Uterus (tissue), 4 donors: ENCODE data around the gene CARD9. TPM values are rescaled to one million over a fixed set of nuclear protein-coding genes. Genes with fewer than 3 reads are reported as not detected.

Experiments used
- DNase-seq, 2 donors: peaks; one replicate each; pipeline ENCODE4 v3.0.0-alpha.2; 2019 to 2020
- H3K27ac ChIP-seq, 2 donors: fragments of 200-600 bp; sonication (generic); 1 replicate in 1 of 2; 2 replicates in 1 of 2; pipeline ENCODE4 v1.5.1; 2016 to 2018
- H3K27me3 ChIP-seq, 2 donors: fragments of 200-600 bp; sonication (generic); one replicate each; pipeline ENCODE4 v1.5.1; 2018 to 2019; ENCODE audit warnings: control low read depth in 1 of 2
- H3K36me3 ChIP-seq, 2 donors: fragments of 200-600 bp; sonication (generic); one replicate each; pipeline ENCODE4 v1.5.1; 2019; ENCODE audit warnings: control low read depth in 1 of 2
- H3K4me1 ChIP-seq, 2 donors: fragments of 200-600 bp; sonication (generic); one replicate each; pipeline ENCODE4 v1.5.1; 2018 to 2019; ENCODE audit warnings: control low read depth in 1 of 2
- H3K4me3 ChIP-seq, 2 donors: fragments of 200-600 bp; sonication (generic); 1 replicate in 1 of 2; 2 replicates in 1 of 2; pipeline ENCODE4 v1.5.1; 2018 to 2019; ENCODE audit warnings: mild to moderate bottlenecking in 1 of 2
- H3K9me3 ChIP-seq, 2 donors: fragments of 200-600 bp; sonication (generic); one replicate each; pipeline ENCODE4 v1.5.1; 2019; ENCODE audit warnings: control low read depth in 1 of 2
- CTCF ChIP-seq, 4 experiments: fragments of 200-600 bp in 2 of 4; fragments of 450-650 bp in 2 of 4; sonication (generic) in 2 of 4; IDR thresholded peaks; one replicate each; pipeline ENCODE4 v1.5.1; 2016 to 2019; ENCODE audit warnings: antibody characterized with exemption in 4 of 4, mild to moderate bottlenecking in 2 of 4, moderate library complexity in 1 of 4
- POLR2A ChIP-seq, 2 donors: fragments of 450-650 bp; IDR thresholded peaks; one replicate each; pipeline ENCODE4 v1.6.1; 2016; ENCODE audit warnings: antibody characterized with exemption in 2 of 2, mild to moderate bottlenecking in 1 of 2, moderate library complexity in 1 of 2
- intact Hi-C: fragments of 100-400 bp; cut with DNase I; formaldehyde crosslinking; loops from one replicate; pipeline ENCODE4 v1.15.1; 2023; ENCODE audit warnings: low total_unique reads
- total RNA-seq, 4 donors: library from RNA; depleted of rRNA in 3 of 4; stranded (reverse); fragments of >200 nt in 3 of 4; gene quantifications; one replicate each; pipeline versions ENCODE4 v1.1.0 to v1.2.4, GENCODE V29; 2014 to 2023
- donor health status: DM: yes; HTN: yes; CAD: no.

The CARD9 gene
- total RNA-seq, 4 donors from 2014 or later: under 0.01 to 10.6 (median 2.5) TPM

- no peak for TF ChIP-seq CTCF (IDR thresholded peaks at IDR 0.05)
- TF ChIP-seq POLR2A (IDR thresholded peaks at IDR 0.05): no peak
- Histone ChIP-seq H3K4me3 (no peak overlapping the region), H3K27ac (no peak overlapping the region), H3K27me3 (no peaks in the 10 kb centered on the region), H3K4me1 (no peaks in the 10 kb centered on the region), H3K9me3 (no peaks in the 10 kb centered on the region), H3K36me3 (no peaks in the 10 kb centered on the region)
- DNase-seq: no peak
- intact Hi-C loops: no loop called here
These were observed 5.9 kb upstream of the CARD9 start for GRCh38 chr9:136379401-136379800.

- Histone ChIP-seq H3K4me1 (no peaks in the 10 kb centered on the region), H3K9me3 (no peaks in the 10 kb centered on the region), H3K4me3 (no peak overlapping the region), H3K27ac (no peak overlapping the region), H3K27me3 (no peaks in the 10 kb centered on the region), H3K36me3 (no peaks in the 10 kb centered on the region)
- TF ChIP-seq CTCF (IDR thresholded peaks at IDR 0.05): no peak
- TF ChIP-seq POLR2A (IDR thresholded peaks at IDR 0.05): no peak
- intact Hi-C loops: no loop called here
- no peak for DNase-seq
These were observed 5.5 kb upstream of the CARD9 start for GRCh38 chr9:136379003-136379287.

GRCh38 chr9:136378170-136379002 lies 4.9 kb upstream of the CARD9 start:
- no peak for DNase-seq
- Histone ChIP-seq H3K4me1 (no peaks in the 10 kb centered on the region), H3K9me3 (no peaks in the 10 kb centered on the region), H3K27me3 (no peaks in the 10 kb centered on the region), H3K36me3 (no peaks in the 10 kb centered on the region), H3K4me3 (no peak overlapping the region), H3K27ac (no peak overlapping the region)
- no peak for TF ChIP-seq POLR2A (IDR thresholded peaks at IDR 0.05)
- TF ChIP-seq CTCF (IDR thresholded peaks at IDR 0.05): no peak
- intact Hi-C loops: no loop called here

- Histone ChIP-seq H3K27ac (no peak overlapping the region), H3K27me3 (no peaks in the 10 kb centered on the region), H3K4me1 (no peaks in the 10 kb centered on the region), H3K36me3 (no peaks in the 10 kb centered on the region), H3K9me3 (no peaks in the 10 kb centered on the region), H3K4me3 (no peak overlapping the region)
- DNase-seq: no peak
- TF ChIP-seq POLR2A (IDR thresholded peaks at IDR 0.05): no peak
- intact Hi-C loops: no loop called here
These were observed 4.1 kb upstream of the CARD9 start for GRCh38 chr9:136377341-136378169.

GRCh38 chr9:136376457-136376856 lies 3.0 kb upstream of the CARD9 start:
- no peaks in the 10 kb centered on the region for H3K4me1 ChIP-seq
- no peak overlapping the region for H3K27ac ChIP-seq
- no peaks in the 10 kb centered on the region for H3K36me3 ChIP-seq
- H3K9me3 ChIP-seq: no peaks in the 10 kb centered on the region
- TF ChIP-seq CTCF (IDR thresholded peaks at IDR 0.05): no peak
- no peak for TF ChIP-seq POLR2A (IDR thresholded peaks at IDR 0.05)
- no peak for DNase-seq
- H3K27me3 ChIP-seq: no peaks in the 10 kb centered on the region
- no peak overlapping the region for H3K4me3 ChIP-seq
- intact Hi-C loops: no loop called here
